Cardiac fibroblast (primary cell): ENCODE measurements around the gene AUNIP.

Source experiments
- DNase-seq, 2 donors: peaks; one replicate each; pipeline versions ENCODE4 v3.0.0 to v3.0.0-alpha.2; 2010; ENCODE audit warnings: low read depth in 2 of 2
- H3K4me3 ChIP-seq, 2 donors: replicated peaks in 1 of 2; 1 replicate in 1 of 2; 2 replicates in 1 of 2; pipeline ENCODE4 v1.5.1; 2011; ENCODE audit warnings: low read depth in 2 of 2, low read length in 2 of 2, mild to moderate bottlenecking in 2 of 2, moderate library complexity in 1 of 2
- CTCF ChIP-seq: IDR thresholded peaks from one replicate; pipeline ENCODE4 v1.5.1; 2011; ENCODE audit warnings: low read depth, mild to moderate bottlenecking, low read length, inconsistent platforms

Gene AUNIP

GRCh38 chr1:25874635-25875153 is 15.4 kb upstream of the AUNIP start:
- DNase-seq, result no peak
- peak overlapping the region; percentile 60 to 70 for H3K4me3 ChIP-seq
- TF ChIP-seq CTCF, result no peak

- DNase-seq, result no peak
- H3K4me3 ChIP-seq, result peak overlapping the region in 1 of 2 donors; percentile 70
- no peak for TF ChIP-seq CTCF
Measured at GRCh38 chr1:25874209-25874608, 15.0 kb upstream of the AUNIP start.

- H3K4me3 ChIP-seq, result no peak overlapping the region
- peak in 1 of 2 donors; percentile 30 for DNase-seq
- TF ChIP-seq CTCF, result no peak
Measured at GRCh38 chr1:25873120-25873519, 13.9 kb upstream of the AUNIP start.

- DNase-seq, result no peak
- no peak for TF ChIP-seq CTCF
- no peak overlapping the region for H3K4me3 ChIP-seq
Measured at GRCh38 chr1:25872713-25873112, 13.5 kb upstream of the AUNIP start.

GRCh38 chr1:25871704-25872494 is 12.6 kb upstream of the AUNIP start:
- no peak overlapping the region for H3K4me3 ChIP-seq
- TF ChIP-seq CTCF, result no peak
- DNase-seq, result no peak

- H3K4me3 ChIP-seq, result no peak overlapping the region
- no peak for DNase-seq
- TF ChIP-seq CTCF, result no peak
Measured at GRCh38 chr1:25871086-25871703, 11.9 kb upstream of the AUNIP start.
